K562 (cell line): Measurements from ENCODE around the gene APLP1. TPM values are rescaled to one million over a fixed set of nuclear protein-coding genes. Genes with fewer than 3 reads are reported as not detected.

Source experiments
- BRF1 ChIP-seq: IDR thresholded peaks from 3 replicates; pipeline ENCODE4 v1.6.1; 2011; ENCODE audit warnings: borderline replicate concordance, mild to moderate bottlenecking; ENCODE audit not compliant: insufficient read length; ENCODE audit errors: extremely low read depth
- ELF1 ChIP-seq: fragments of 200-800 bp; sonication (Bioruptor generic); IDR thresholded peaks from 2 replicates; pipeline ENCODE4 v1.6.1; 2016; ENCODE audit warnings: missing genetic modification characterization, missing compliant biosample characterization
- FOXJ2 ChIP-seq: fragments of 200-800 bp; sonication (Bioruptor generic); IDR thresholded peaks from 2 replicates; pipeline ENCODE4 v1.6.1; 2016; ENCODE audit warnings: missing genetic modification characterization, missing compliant biosample characterization
- KAT7 ChIP-seq: sonication (generic); formaldehyde crosslinking; IDR thresholded peaks from 2 replicates; pipeline ENCODE4 v1.8.0; 2022; ENCODE audit warnings: missing genetic modification reagents, mild to moderate bottlenecking, borderline replicate concordance
- MAFG ChIP-seq: fragments of 450-650 bp; conservative IDR thresholded peaks from 2 replicates; pipeline ENCODE4 v1.6.1; 2016; ENCODE audit warnings: missing genetic modification characterization, missing compliant biosample characterization
- MAFK ChIP-seq: IDR thresholded peaks from 2 replicates; pipeline ENCODE4 v1.6.1; 2011; ENCODE audit warnings: low read length, improper control_type of control experiment
- MED1 ChIP-seq: sonication (generic); formaldehyde crosslinking; IDR thresholded peaks from 2 replicates; pipeline ENCODE4 v1.8.1; 2023; ENCODE audit warnings: missing genetic modification reagents, borderline replicate concordance
- NFYB ChIP-seq: IDR thresholded peaks from 2 replicates; pipeline ENCODE4 v1.6.1; 2011; ENCODE audit warnings: mild to moderate bottlenecking, moderate library complexity; ENCODE audit not compliant: insufficient read length; ENCODE audit errors: extremely low read depth
- POLR2AphosphoS5 ChIP-seq: IDR thresholded peaks from 2 replicates; pipeline ENCODE4 v1.6.1; 2011; ENCODE audit warnings: mild to moderate bottlenecking, low read depth, low read length, moderate library complexity; ENCODE audit not compliant: control insufficient read depth, insufficient read depth
- SMAD4 ChIP-seq: fragments of 250-450 bp; sonication (Bioruptor Pico); conservative IDR thresholded peaks from 2 replicates; pipeline ENCODE4 v1.8.0; 2021; ENCODE audit warnings: inconsistent platforms, mild to moderate bottlenecking, moderate library complexity
- SNRNP70 ChIP-seq: fragments of 200-400 bp; formaldehyde crosslinking; optimal IDR thresholded peaks from 2 replicates; pipeline ENCODE3; 2017; ENCODE audit warnings: low read depth, low read length
- STAG1 ChIP-seq: sonication (generic); formaldehyde crosslinking; IDR thresholded peaks from 2 replicates; pipeline ENCODE4 v1.5.0; 2020; ENCODE audit warnings: missing genetic modification reagents, borderline replicate concordance
- STAT5B ChIP-seq: fragments of 250-450 bp; sonication (Bioruptor Pico); IDR thresholded peaks from 2 replicates; pipeline ENCODE4 v1.8.0; 2021; ENCODE audit warnings: mild to moderate bottlenecking, inconsistent platforms
- YY1 ChIP-seq, 3 experiments: IDR thresholded peaks; 2 replicates each; pipeline ENCODE4 v1.6.1; 2011; ENCODE audit warnings: low read length in 2 of 3, mild to moderate bottlenecking in 2 of 3, moderate library complexity in 2 of 3, borderline replicate concordance in 1 of 3, control low read depth in 1 of 3, low read depth in 1 of 3; ENCODE audit not compliant: insufficient read depth in 3 of 3, insufficient replicate concordance in 2 of 3, control insufficient read depth in 1 of 3, insufficient read length in 1 of 3; ENCODE audit errors: extremely low read depth in 1 of 3
- ZC3H11A ChIP-seq: IDR thresholded peaks from 2 replicates; pipeline ENCODE4 v1.6.1; 2012; ENCODE audit warnings: low read depth, low read length, improper control_type of control experiment
- ZKSCAN3 ChIP-seq: fragments of 250-450 bp; sonication (Bioruptor Pico); IDR thresholded peaks from 2 replicates; pipeline ENCODE4 v1.4.0; 2020
- ZNF408 ChIP-seq: fragments of 250-450 bp; sonication (Bioruptor Pico); IDR thresholded peaks from 2 replicates; pipeline ENCODE4 v1.4.0; 2020; ENCODE audit warnings: low read depth, mild to moderate bottlenecking, moderate library complexity
- polyA plus RNA-seq, 8 experiments: library from polyadenylated mRNA; depleted of rRNA in 4 of 8; stranded (reverse) in 5 of 8; unstranded in 3 of 8; fragments of >200 nt; fragmentation: Nextera tagmentation in 2 of 8; fragmentation: Illumina TruSeq in 1 of 8; extraction: Ambion mirVana in 2 of 8; extraction: Trizol in 1 of 8; gene quantifications; 2 replicates each; pipeline versions ENCODE4 v1.2.1 to v1.2.3, GENCODE V29; 2011 to 2014; ENCODE audit warnings: inconsistent platforms in 1 of 8, missing spikeins in 1 of 8
- total RNA-seq, 7 experiments: library from RNA; depleted of rRNA in 6 of 7; stranded (reverse); fragments of >200 nt in 6 of 7; fragmentation: Illumina TruSeq in 2 of 7; extraction: Trizol in 2 of 7; gene quantifications; 2 replicates each; pipeline versions ENCODE4 v1.2.1 to v1.2.3, GENCODE V29; 2011 to 2021; ENCODE audit warnings: low replicate concordance in 1 of 7
- TF ChIP-seq, protein P1 (sequence below): fragments of 450-650 bp; formaldehyde crosslinking; IDR thresholded peaks from 2 replicates; pipeline ENCODE4 v1.4.0; 2020; ENCODE audit warnings: mild to moderate bottlenecking
- TF ChIP-seq, protein P2 (sequence below): sonication (generic); formaldehyde crosslinking; IDR thresholded peaks from 2 replicates; pipeline ENCODE4 v1.5.0; 2020; ENCODE audit warnings: missing genetic modification reagents
- TF ChIP-seq, protein P3 (sequence below): sonication (generic); formaldehyde crosslinking; IDR thresholded peaks from 2 replicates; pipeline ENCODE4 v1.8.0; 2023; ENCODE audit warnings: mild to moderate bottlenecking, missing genetic modification reagents
- TF ChIP-seq, protein P4 (sequence below): fragments of 250-450 bp; sonication (Bioruptor Pico); IDR thresholded peaks from 2 replicates; pipeline ENCODE4 v1.4.0; 2020; ENCODE audit warnings: mild to moderate bottlenecking, moderate library complexity
- TF ChIP-seq, protein P5 (sequence below): fragments of 200-800 bp; sonication (Bioruptor generic); IDR thresholded peaks from 2 replicates; pipeline ENCODE4 v1.6.1; 2017; ENCODE audit warnings: missing genetic modification characterization, missing compliant biosample characterization

APLP1 gene
- total and polyA plus RNA-seq, 9 of the 15 experiments (the other 6 are each of a cell fraction or from before 2014, with no cell fraction given), result 0.69 to 9.9 (median 4.7) TPM

DNA sequence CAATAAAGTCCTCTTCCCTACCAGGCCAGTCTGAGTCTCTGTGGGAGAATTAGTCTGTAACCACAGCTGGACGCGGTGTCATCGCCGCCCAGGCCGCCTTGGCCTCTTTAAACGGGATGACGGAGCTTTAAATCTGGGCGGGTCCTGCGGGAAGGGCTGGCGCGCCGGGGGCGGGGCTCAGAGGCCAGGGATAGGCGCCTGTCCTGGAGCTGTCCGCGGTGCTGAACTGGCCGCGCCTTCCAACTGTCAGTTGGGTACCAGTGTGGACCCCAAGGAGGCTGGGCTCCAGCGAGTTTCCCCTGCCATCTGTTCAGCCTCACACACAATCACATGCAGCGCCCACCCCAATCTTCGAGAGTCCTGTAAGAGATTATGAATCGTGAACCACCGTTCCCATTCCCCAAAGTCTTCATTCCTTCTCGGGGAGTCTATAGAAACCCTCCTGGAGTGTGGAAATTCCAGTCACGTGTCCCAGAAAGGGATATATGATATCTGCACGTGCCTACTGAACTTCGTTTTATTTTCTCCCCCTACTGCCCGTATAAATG lies 11.5 kb downstream of the APLP1 start (continued):
- TF ChIP-seq, protein P1, sequence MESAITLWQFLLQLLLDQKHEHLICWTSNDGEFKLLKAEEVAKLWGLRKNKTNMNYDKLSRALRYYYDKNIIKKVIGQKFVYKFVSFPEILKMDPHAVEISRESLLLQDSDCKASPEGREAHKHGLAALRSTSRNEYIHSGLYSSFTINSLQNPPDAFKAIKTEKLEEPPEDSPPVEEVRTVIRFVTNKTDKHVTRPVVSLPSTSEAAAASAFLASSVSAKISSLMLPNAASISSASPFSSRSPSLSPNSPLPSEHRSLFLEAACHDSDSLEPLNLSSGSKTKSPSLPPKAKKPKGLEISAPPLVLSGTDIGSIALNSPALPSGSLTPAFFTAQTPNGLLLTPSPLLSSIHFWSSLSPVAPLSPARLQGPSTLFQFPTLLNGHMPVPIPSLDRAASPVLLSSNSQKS, result no peak
- TF ChIP-seq ZC3H11A (no peak), STAT5B (CRISPR knock-in tag) (no peak), ZKSCAN3 (no peak), SMAD4 (CRISPR knock-in tag) (peak; percentile 91), FOXJ2 (tag) (no peak), NFYB (no peak), SNRNP70 (no peak), MED1 (no peak), KAT7 (CRISPR knock-in tag) (peak; percentile 73; the same call in 1 of the 2 replicates), ELF1 (tag) (no peak), BRF1 (no peak), YY1 (IDR thresholded peaks at IDR 0.05; ENCODE audit: borderline replicate concordance in 1 of 3, control insufficient read depth in 1 of 3, extremely low read depth in 1 of 3, insufficient read depth in 3 of 3, insufficient read length in 1 of 3, insufficient replicate concordance in 2 of 3, low read depth in 1 of 3, low read length in 2 of 3) (peak in 1 of 3 experiments; percentile 40), MAFK (no peak; the same call in 1 of the 2 replicates), MAFG (tag) (peak; percentile 62), STAG1 (no peak), POLR2AphosphoS5 (no peak), ZNF408 (CRISPR knock-in tag) (no peak)
- TF ChIP-seq, protein P2, sequence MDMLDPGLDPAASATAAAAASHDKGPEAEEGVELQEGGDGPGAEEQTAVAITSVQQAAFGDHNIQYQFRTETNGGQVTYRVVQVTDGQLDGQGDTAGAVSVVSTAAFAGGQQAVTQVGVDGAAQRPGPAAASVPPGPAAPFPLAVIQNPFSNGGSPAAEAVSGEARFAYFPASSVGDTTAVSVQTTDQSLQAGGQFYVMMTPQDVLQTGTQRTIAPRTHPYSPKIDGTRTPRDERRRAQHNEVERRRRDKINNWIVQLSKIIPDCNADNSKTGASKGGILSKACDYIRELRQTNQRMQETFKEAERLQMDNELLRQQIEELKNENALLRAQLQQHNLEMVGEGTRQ, result peak; percentile 56
- TF ChIP-seq, protein P3, sequence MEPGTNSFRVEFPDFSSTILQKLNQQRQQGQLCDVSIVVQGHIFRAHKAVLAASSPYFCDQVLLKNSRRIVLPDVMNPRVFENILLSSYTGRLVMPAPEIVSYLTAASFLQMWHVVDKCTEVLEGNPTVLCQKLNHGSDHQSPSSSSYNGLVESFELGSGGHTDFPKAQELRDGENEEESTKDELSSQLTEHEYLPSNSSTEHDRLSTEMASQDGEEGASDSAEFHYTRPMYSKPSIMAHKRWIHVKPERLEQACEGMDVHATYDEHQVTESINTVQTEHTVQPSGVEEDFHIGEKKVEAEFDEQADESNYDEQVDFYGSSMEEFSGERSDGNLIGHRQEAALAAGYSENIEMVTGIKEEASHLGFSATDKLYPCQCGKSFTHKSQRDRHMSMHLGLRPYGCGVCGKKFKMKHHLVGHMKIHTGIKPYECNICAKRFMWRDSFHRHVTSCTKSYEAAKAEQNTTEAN (CRISPR knock-in tag), result no peak; the same call in 1 of the 2 replicates
- TF ChIP-seq, protein P4, sequence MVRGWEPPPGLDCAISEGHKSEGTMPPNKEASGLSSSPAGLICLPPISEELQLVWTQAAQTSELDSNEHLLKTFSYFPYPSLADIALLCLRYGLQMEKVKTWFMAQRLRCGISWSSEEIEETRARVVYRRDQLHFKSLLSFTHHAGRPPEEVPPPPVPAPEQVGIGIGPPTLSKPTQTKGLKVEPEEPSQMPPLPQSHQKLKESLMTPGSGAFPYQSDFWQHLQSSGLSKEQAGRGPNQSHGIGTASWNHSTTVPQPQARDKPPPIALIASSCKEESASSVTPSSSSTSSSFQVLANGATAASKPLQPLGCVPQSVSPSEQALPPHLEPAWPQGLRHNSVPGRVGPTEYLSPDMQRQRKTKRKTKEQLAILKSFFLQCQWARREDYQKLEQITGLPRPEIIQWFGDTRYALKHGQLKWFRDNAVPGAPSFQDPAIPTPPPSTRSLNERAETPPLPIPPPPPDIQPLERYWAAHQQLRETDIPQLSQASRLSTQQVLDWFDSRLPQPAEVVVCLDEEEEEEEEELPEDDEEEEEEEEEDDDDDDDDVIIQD, result no peak
- TF ChIP-seq, protein P5, sequence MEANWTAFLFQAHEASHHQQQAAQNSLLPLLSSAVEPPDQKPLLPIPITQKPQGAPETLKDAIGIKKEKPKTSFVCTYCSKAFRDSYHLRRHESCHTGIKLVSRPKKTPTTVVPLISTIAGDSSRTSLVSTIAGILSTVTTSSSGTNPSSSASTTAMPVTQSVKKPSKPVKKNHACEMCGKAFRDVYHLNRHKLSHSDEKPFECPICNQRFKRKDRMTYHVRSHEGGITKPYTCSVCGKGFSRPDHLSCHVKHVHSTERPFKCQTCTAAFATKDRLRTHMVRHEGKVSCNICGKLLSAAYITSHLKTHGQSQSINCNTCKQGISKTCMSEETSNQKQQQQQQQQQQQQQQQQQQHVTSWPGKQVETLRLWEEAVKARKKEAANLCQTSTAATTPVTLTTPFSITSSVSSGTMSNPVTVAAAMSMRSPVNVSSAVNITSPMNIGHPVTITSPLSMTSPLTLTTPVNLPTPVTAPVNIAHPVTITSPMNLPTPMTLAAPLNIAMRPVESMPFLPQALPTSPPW (CRISPR knock-in tag), result peak; percentile 58
